ENCODE measurements around the gene POU2F1.

Gene POU2F1

DNA sequence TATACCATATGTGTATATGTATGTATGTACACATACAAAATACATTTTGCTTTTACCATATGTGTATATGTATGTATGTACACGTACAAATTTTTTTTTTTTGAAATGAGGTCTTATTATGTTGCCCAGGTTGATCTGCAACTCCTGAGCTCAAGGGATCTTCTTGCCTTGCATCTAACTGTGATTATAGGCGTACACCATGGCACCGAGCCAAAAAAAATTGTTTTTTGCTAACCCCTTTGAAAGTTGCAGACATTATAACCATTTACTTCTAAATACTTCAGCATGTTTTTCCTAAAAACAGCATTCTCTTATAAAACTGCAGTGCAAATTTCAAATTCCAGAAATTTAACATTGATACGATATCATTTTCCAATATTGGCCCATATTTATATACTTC lies 147.0 kb downstream of the POU2F1 start:
- DNase-seq (ENCODE audit: low read depth): no peak

DNA sequence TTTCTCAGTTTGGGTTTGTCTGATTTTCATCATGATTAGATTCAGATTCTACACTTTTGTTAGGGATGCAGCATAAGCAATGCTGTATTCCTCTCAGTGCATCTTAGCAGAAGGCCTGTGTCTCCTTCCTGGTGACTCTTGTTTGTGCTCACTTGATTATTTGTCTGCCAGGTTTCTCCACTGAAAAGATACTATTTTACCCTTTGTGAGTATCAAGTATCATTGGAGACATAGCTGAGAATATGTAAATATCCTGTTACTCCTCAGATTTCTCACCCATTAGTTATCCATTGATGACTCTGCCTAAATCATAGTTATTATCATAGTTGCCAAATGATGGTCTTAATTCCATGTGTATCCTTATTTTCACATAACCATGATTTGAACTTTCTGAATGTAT lies 148.5 kb downstream of the POU2F1 start:
- no peak for DNase-seq (ENCODE audit: low read depth)

DNA sequence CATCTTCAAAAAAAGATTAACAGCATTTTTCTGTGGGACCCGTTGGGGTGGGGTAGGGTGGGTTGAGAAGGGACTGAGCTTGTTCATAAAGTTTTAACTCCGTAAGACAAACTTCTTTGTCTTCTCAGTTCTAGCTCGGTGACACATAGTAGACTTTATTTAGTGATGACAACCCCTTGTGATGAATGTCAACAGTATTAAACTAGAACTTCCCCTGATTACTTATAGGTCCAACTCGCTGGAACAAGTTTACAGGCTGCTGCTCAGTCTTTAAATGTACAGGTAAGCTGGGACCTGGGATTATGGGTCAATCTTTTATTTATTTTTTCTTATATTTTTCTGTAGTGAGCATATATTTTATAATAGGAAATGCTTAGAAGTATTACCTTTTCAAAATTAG lies 149.2 kb downstream of the POU2F1 start:
- DNase-seq (ENCODE audit: low read depth): no peak

DNA sequence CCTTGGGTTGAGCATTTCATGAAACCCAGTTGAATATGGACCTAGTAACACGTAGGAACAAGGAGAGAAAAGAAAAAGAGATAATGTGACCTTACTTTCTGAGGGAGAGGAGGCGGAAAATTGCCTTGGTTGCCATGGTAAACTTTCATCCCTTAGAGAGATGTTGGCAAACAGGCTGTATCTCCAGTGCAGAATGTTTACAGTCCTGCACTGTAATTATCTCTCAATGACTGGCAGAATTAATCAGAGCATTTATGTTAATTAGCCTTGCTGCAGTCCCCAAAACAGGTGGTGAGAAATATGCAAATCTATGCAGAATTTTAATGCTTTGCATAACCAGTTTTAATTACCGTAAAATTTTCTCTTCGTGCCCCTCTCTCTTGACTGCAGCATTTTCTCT lies 150.3 kb downstream of the POU2F1 start:
- DNase-seq (ENCODE audit: low read depth): no peak

DNA sequence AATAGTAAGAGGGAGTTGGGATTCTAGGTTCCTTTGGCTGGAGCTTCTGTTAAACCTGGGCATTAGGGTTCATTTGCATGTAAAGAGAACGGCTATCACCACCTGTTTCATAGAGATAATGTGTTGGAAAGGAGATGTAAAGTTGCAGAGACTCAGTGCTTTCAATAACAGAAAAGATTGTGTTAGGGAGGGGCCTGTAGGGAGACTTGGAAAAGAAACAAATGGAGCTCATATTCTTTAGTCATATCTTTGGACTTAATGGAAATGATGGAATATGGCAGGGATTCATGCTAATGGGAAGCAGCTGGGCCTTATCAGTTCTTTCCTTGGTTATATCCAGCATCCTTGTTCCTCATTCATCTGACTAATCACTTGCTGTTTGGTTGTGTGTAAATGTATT lies 152.7 kb downstream of the POU2F1 start:
- no peak for DNase-seq (ENCODE audit: low read depth)

DNA sequence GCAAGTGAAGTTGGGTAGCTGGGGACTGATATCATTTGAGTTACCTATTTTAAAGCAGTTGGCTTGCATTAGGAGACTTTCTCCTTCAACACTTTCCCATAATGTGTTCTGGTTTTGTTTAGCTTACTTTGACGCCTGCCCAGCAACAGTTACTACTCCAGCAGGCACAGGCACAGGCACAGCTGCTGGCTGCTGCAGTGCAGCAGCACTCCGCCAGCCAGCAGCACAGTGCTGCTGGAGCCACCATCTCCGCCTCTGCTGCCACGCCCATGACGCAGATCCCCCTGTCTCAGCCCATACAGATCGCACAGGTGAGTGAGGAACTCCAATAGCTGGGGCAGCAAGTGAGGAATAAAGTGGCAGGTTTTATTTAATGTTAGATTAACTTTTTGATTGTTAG lies 153.3 kb downstream of the POU2F1 start:
- no peak for DNase-seq (ENCODE audit: low read depth)

DNA sequence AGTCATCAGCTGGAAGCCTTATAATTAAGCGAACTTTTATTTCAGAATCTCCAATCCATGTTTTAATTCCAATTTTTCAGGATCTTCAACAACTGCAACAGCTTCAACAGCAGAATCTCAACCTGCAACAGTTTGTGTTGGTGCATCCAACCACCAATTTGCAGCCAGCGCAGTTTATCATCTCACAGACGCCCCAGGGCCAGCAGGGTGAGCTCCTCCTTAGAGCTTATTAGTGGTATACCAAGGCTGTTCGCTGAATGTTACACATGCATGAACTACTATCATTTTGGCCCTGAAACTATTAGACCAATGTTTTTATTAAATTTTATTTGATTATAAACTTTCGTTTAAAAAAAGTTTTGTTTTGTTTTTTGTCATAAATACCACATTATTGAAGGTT lies 155.3 kb downstream of the POU2F1 start:
- DNase-seq (ENCODE audit: low read depth): no peak

DNA sequence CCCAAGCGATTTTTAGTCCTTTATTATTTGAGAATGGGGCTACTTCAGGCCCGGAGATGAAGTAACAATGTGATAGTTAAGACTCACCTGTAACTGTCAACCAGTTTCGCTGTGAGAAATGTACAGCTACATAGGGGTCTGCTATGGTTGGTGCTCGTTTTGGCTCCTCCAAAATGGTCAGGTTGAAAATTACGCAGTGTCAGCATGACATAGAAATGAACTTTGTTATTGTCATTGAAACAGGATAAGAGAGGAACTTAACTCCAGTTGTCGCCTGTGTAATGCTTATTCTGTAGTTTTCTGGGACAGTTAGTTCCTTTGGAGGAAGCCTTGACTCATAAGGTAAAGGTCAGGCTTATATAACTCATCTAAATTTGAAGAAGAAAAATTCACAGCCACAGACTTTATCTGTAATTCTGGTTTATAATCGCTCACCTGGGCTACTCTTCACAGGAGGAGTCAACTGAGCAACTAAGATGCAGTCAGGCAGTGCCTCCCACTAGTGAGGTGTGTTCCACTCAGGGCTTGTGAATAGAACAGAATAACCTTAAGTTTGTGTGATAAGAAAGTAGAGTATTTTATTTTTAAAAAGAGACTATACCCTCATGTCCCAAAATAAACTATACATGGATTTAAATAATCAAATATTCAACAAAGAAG lies 166.7 kb downstream of the POU2F1 start:
- DNase-seq (ENCODE audit: low read depth): no peak

DNA sequence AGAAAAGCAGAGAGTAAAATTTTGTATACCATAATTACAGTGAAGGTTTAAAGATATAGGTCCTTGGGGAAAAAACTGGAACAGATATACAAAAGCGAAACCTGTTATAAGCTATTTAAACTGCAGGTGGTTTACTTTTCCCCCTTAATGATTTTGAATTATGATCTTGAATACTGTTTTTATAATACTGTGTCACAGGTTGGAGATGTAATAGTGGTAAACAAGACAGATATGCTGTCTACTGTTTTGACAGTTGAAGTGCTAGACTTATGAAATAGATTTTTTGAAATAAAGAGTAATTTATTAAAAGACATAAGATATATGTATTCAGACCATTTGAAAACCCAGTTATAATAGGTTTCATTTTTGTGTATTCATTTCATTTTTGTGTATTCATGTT lies 168.3 kb downstream of the POU2F1 start:
- DNase-seq (ENCODE audit: low read depth): no peak

DNA sequence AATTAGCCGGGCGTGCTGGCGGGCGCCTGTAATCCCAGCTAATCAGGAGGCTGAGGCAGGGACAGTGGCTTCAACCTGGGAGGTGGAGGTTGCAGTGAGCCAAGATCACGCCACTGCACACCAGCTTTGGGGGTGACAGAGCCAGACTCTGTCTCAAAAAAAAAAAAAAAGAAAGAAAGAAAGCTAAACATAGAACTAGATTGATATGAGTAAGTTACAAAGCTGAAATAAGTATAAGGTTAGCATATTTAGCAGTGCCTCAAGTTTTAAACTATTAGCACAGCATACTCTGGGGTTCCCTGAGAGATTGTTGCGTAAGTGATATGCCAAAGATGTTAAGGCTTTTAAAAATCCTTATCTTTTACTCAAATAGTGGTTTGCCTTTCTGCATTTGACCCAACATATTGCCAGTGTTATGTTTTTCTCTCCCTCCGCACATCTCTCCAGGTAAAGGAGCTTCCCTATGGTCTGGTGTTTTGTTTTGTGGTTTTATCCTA lies 171.6 kb downstream of the POU2F1 start:
- DNase-seq (ENCODE audit: low read depth): no peak

DNA sequence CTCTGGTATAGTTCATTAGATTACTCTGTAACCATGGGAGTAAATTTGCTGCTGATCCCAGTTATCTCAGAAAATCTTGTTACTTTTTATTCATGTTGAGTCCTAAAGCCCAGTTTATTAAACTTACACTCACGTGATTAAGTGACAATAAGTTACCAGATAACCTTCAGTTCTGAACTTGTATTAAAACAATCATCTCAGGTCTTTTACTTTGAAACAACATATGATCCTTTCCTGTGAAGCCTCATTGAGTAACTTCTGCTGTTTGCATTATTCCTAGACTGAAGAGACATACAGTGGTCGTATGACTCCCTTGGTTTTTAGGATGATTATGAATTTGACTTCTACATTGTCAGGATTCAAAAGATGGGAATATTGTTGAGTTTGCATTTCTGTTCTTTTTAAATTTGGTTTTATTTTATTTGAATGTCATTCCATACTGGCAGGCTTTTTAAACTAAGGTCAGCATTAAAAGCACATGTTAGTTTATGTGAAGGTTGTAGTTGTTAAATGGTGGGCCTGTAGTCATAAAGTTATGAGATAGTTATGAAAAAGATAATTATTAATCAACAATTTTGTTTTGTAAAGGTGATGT lies 179.8 kb downstream of the POU2F1 start:
- no peak for DNase-seq (ENCODE audit: low read depth)

DNA sequence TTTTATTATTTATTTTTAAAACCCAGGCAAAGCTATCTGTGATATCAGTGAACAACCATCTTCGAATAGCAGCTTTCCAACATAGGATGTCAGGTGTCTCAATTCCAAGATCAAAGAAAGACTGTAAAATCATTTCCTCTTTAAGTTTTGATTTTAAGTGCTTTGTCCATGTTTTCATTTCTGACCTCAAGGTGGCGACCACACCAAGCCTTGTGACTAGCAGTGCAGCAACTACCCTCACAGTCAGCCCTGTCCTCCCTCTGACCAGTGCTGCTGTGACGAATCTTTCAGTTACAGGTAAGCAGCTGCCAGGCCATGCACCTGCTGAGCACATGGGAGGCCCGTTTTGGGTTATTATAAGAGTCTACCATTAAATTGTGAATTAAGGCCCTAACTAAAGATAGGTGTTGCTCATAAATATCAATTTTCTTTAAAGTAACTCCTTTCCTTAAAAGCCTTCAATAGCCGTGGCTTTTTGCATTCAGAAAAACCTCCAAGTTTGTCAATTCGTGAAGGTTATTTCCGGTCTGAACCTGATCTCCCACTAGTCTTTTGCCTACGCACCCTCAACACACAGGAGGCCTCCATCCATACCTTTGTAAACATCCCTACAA lies 180.7 kb downstream of the POU2F1 start:
- peak; percentile 28 for DNase-seq (ENCODE audit: low read depth)

DNA sequence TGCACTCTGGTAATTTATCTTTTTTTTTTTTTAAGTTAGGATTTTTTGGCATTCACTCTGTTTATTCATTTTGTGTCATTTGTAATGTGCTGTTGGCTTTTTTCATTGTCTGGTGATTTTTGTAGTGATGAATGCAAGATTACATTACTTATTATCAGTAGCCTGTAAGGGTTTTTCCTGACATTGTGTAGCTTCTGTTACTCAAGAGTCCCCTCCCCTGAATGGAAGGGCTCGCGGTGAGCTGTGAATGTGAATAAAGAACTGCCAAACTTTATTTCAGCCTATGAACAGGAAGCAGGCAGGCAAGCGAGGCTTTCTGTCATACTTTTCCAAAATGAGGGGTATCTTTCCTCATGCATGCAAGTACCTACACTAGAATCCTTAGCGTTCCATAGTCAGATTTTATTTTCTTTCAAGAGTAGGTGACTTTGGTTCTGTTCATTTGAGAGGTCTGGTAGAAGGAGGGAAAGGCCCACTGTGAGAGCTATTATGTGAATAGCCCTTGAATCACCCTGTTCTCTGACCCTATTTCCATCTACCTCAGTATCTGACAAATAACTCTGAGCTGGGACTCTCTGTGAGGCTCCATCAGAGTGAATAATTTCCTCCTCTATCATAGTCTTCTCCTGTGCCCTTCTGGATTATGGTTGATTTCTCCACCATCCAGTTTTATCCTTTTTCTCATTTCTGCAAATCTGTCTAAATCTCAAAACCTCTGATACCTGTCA lies 183.6 kb downstream of the POU2F1 start:
- DNase-seq (ENCODE audit: low read depth): no peak

DNA sequence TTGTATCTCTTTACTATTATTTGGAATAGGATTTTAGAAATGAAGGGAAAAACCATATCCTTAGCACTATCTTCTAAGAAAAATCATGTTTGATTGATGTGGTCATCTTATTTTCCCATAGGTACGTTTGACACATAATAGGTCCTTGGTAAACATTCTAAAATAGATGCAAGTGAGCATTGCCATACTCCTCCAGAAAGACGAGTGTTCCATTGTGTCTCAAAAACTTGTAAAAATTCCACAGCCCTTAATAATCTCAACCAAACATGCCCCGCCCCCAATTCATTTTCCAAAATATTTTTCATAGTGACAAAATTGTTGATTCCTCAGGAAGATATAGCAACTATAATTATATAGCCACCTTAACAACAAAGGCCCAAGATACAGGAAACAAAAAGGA lies 184.2 kb downstream of the POU2F1 start:
- DNase-seq (ENCODE audit: low read depth): no peak

DNA sequence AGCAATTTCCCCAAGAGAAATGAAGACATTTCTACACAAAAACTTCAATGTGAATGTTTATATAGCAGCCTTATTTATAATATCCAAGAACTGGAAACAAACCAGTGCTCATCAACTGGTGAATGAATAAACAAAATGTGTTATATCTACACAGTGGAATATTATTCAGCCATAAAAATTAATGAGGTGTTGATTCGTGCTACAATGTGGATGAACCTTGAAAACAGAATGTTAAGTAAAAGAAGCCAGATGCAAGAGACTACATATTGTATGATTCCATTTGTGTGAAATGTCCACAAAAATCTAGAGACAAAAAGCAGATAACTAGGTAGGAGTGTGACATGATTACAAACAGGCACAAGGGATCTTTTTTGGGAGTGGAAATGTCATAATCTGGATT lies 187.7 kb downstream of the POU2F1 start:
- DNase-seq (ENCODE audit: low read depth): no peak

DNA sequence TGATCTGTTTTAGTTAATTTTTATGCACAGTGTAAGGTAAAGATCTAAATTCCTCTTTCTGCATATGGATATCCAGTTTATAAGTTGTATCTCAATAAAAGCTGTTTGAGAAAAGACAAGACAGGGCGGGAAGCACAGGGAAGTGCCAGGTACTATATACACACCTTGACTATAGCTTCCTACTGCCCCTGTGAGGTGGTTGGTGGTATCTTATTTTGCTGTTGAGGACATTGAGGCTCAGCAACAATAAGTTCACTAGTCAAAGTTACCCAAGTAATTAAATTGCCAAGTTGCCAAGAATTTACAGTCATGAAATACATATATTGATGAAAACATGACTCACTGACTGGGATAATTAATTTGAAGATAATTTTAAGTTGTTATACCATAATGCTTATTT lies 188.5 kb downstream of the POU2F1 start:
- DNase-seq (ENCODE audit: low read depth): no peak

DNA sequence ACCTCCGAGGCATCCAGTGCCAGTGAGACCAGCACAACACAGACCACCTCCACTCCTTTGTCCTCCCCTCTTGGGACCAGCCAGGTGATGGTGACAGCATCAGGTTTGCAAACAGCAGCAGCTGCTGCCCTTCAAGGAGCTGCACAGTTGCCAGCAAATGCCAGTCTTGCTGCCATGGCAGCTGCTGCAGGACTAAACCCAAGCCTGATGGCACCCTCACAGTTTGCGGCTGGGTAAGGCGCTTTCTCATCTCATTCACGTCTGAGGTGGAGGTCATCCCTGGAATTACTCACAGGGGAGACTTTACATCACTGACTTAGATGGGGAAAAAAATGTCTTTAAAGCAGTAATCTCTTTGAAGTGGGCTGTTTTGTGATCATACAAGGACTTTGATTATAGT lies 191.4 kb downstream of the POU2F1 start:
- no peak for DNase-seq (ENCODE audit: low read depth)

DNA sequence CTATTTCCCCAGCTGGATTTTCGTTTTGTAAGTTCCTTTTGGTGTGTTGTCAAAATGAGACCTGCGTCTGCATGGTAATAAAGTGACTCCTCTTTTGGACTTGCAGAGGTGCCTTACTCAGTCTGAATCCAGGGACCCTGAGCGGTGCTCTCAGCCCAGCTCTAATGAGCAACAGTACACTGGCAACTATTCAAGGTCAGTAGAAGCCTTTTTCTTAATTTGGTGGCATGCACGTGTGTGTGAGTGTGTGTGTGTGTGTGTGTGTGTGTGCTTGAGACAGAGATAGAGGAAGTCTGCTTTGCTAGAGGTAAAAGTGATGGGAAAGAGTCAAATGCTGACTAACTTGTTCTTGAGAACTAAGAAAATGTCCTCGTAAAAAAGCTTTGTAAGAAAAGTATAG lies 192.2 kb downstream of the POU2F1 start:
- no peak for DNase-seq (ENCODE audit: low read depth)

DNA sequence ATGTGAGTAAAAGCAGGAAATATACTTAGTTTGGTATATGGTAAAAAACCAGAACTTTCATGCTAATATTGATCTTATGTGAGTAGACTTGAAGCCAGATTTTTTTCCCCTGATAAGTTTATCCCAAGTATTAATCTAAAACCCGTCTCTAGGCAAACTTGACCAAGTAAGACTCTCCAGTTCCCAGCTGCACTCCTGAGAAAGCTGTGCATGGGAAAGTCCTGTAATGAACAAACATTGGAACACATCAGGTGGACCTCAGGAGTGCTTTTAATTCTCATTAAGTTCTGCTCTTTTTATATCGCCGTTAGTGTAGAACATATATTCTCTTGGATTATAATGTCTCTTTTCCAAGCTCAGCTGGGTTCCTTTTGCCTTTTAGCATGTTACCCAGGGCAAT lies 192.6 kb downstream of the POU2F1 start:
- DNase-seq (ENCODE audit: low read depth): no peak

DNA sequence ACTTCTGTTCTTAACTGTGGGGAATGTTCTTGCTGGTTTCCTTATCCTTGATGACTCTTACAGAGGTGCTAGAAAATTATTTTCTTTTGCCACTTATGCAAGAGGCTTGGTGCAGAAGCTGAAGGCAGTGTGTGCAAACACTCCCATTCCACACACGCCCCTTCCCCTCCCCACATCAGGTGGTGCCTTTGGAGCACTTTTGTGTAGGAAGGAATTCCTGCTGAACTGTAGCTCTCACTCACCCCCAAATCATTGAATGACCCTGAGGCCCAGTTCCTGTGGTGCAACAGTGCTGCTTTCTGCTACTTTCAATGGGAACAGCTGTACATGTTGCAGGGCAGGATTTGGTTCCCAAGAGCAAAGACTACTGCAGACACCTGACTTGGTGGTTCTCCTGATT lies 195.8 kb downstream of the POU2F1 start:
- DNase-seq (ENCODE audit: low read depth): no peak

DNA sequence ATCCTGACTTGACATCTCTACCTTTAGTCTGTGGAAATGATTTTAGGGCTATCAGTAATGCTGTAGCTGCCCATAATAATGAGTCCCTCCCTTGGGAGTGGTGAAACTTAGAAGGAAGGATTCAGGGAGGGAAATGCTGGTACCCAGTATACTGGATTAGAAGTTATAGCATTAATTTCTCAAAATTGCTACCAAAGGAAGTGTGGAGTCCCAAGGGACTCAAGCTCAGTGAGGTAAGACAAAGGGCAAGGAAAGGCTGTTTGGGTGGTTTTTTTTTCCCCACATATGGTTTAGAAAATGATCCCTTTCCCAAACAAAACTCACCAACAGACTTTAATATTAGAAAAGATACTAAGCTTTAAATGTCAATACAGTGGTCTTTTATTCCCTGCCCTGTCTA lies 197.7 kb downstream of the POU2F1 start:
- DNase-seq (ENCODE audit: low read depth): no peak

DNA sequence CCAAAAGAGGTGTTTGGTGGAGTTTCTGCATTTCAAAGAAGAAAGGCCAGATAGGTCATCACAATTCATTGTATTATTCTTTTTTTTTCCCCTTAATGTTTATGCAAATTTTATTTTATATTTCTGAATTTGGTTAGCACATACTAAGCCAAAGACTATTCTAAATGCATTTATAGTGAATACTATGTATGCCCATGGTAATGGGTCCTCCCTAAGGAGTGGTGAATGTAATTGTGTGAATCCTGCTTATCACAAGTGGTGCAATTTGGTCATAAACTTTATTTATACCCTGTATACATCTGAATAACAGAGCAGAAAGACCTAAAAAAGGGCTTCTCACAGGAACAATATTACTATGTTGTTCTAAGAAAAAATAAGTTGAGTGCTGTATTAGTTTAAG lies 198.6 kb downstream of the POU2F1 start:
- no peak for DNase-seq (ENCODE audit: low read depth)

DNA sequence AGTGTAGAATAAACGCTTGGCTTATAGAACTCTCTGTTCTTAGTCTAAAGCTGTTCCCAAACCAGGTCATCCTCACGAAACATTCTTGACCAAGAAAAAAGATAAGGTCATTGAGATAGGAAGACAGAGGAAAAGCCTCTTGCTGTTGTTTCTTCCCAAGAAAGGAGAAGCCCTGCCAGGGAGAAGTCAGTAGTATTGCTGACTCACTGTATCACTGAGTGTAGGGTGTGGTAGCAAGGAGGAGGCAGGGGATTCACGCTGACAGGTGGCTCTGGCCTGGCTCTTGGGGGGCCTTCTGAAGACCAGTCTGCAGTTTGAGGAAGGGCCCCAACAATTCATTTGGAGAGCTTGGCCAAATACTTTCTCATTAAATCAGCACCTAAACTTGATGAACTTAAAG lies 199.8 kb downstream of the POU2F1 start:
- no peak for DNase-seq (ENCODE audit: low read depth)

Data from stimulated activated CD4-positive, alpha-beta T cell treated with anti-CD3 and anti-CD28 coated beads, Interleukin-2, amount 100 ng/mL, for 4 hours (primary cell).